K562 (cell line): ENCODE measurements around the gene TMEM209. TPM values are rescaled to one million over a fixed set of nuclear protein-coding genes. Genes with fewer than 3 reads are reported as not detected.
A peak's percentile ranks its signal among the peaks of the same experiment; 100 is the strongest.

ENCODE experiments used
- ATAC-seq: fragments of 200-7000 bp; cut with Tn5 transposase; 3 replicates; pipeline ENCODE4 v1.9.1; 2020; ENCODE audit warnings: moderate library complexity
- BruUV-seq: library from RNA; stranded (reverse); fragments of 400-500 nt; replicated peaks from 2 replicates; lab custom pipeline; 2021; lab: Mats Ljungman, UMichigan
- CTCF ChIA-PET: fragments of 300-600 bp; formaldehyde crosslinking; extraction: SDS; loops from one replicate; lab custom pipeline; 2021; ENCODE audit warnings: low intra/inter-chr PET ratio; lab: Yijun Ruan, JAX
- POLR2A ChIA-PET: fragments of 300-600, 350-650 bp; sonication (Branson Sonifier 250); formaldehyde crosslinking; extraction: SDS; loops from one replicate; lab custom pipeline; 2021; ENCODE audit warnings: antibody characterized with exemption, inconsistent platforms; lab: Yijun Ruan, JAX
- DNase-seq, 4 experiments: peaks; one replicate each; pipeline versions ENCODE4 v3.0.0 to v3.0.0-alpha.2; 2011 to 2018; ENCODE audit warnings: low spot score in 3 of 4, mixed read lengths in 3 of 4; ENCODE audit errors: extremely low read depth in 1 of 4
- FAIRE-seq: peaks from 2 replicates; lab custom pipeline; 2011; peaks lifted over from hg19 to GRCh38; lab: Jason Lieb, UNC
- H2AFZ ChIP-seq: 2 replicates; pipeline ENCODE4 v1.6.0; 2011; ENCODE audit warnings: low read depth, low read length, control low read depth, inconsistent platforms
- H3K27ac ChIP-seq: fragments of 200-600 bp; 3 replicates; pipeline ENCODE4 v1.8.0; 2011; ENCODE audit warnings: low read depth, mild to moderate bottlenecking, control low read depth, inconsistent platforms, low read length, moderate library complexity, mixed read lengths; ENCODE audit errors: extremely low read depth
- H3K27me3 ChIP-seq, 2 experiments: fragments of 300-600 bp in 1 of 2; 2 replicates in 1 of 2; 3 replicates in 1 of 2; pipeline versions ENCODE4 v1.6.0 to v1.8.0; 2011; ENCODE audit warnings: inconsistent platforms in 2 of 2, low read length in 2 of 2, mild to moderate bottlenecking in 1 of 2, mixed read lengths in 1 of 2, moderate library complexity in 1 of 2; ENCODE audit not compliant: control insufficient read depth in 2 of 2, insufficient read depth in 2 of 2
- H3K36me3 ChIP-seq: fragments of 300-600 bp; 3 replicates; pipeline ENCODE4 v1.8.0; 2011; ENCODE audit warnings: mild to moderate bottlenecking, low read length, inconsistent platforms; ENCODE audit not compliant: control insufficient read depth, insufficient read depth
- H3K4me1 ChIP-seq, 2 experiments: fragments of 200-600 bp in 1 of 2; replicated peaks in 1 of 2; 2 replicates in 1 of 2; 3 replicates in 1 of 2; pipeline versions ENCODE4 v1.5.1 to v1.8.0; 2011; ENCODE audit warnings: inconsistent platforms in 2 of 2, low read length in 2 of 2, mild to moderate bottlenecking in 1 of 2, mixed read lengths in 1 of 2, moderate library complexity in 1 of 2; ENCODE audit not compliant: control insufficient read depth in 2 of 2, insufficient read depth in 2 of 2
- H3K4me2 ChIP-seq: 2 replicates; pipeline ENCODE4 v1.6.1; 2011; ENCODE audit warnings: low read length, control low read depth, inconsistent platforms, mixed read lengths; ENCODE audit not compliant: insufficient read depth
- H3K4me3 ChIP-seq: fragments of 200-600 bp; sonication (generic), shearing (Covaris generic); 2 replicates; pipeline ENCODE4 v1.5.1; 2016; ENCODE audit warnings: control low read depth, inconsistent platforms
- H3K79me2 ChIP-seq: fragments of 200-600 bp; 3 replicates; pipeline ENCODE4 v1.8.0; 2011; ENCODE audit warnings: low read length, inconsistent platforms; ENCODE audit not compliant: control insufficient read depth, insufficient read depth
- H3K9ac ChIP-seq, 2 experiments: 2 replicates each; pipeline versions ENCODE4 v1.6.0 to v1.6.1; 2011; ENCODE audit warnings: low read depth in 2 of 2, low read length in 2 of 2, control low read depth in 1 of 2, inconsistent platforms in 1 of 2, mild to moderate bottlenecking in 1 of 2, mixed read lengths in 1 of 2; ENCODE audit not compliant: insufficient read depth in 1 of 2
- H3K9me1 ChIP-seq: one replicate; pipeline ENCODE4 v1.6.0; 2011; ENCODE audit warnings: inconsistent platforms, mild to moderate bottlenecking, low read length, moderate library complexity; ENCODE audit not compliant: control insufficient read depth, insufficient read depth
- H3K9me3 ChIP-seq: replicated peaks from 2 replicates; pipeline ENCODE4 v1.5.1; 2011; ENCODE audit warnings: low read depth, low read length, inconsistent platforms; ENCODE audit not compliant: control insufficient read depth, insufficient read depth
- H4K20me1 ChIP-seq: replicated peaks from 2 replicates; pipeline ENCODE4 v1.6.1; 2011; ENCODE audit warnings: low read length, inconsistent platforms, mixed read lengths; ENCODE audit not compliant: control insufficient read depth, insufficient read depth
- ASH1L ChIP-seq: fragments of 450-650 bp; IDR thresholded peaks from 2 replicates; pipeline ENCODE4 v1.6.1; 2018; ENCODE audit warnings: borderline replicate concordance, mild to moderate bottlenecking, low read depth; ENCODE audit not compliant: partially characterized antibody
- HCFC1 ChIP-seq: IDR thresholded peaks from 2 replicates; pipeline ENCODE4 v1.6.1; 2012; ENCODE audit warnings: low read depth, low read length, improper control_type of control experiment
- NELFE ChIP-seq: IDR thresholded peaks from 2 replicates; pipeline ENCODE4 v1.6.1; 2011; ENCODE audit warnings: mild to moderate bottlenecking; ENCODE audit not compliant: insufficient read depth, insufficient read length
- YY1 ChIP-seq, 3 experiments: IDR thresholded peaks; 2 replicates each; pipeline ENCODE4 v1.6.1; 2011; ENCODE audit warnings: low read length in 2 of 3, mild to moderate bottlenecking in 2 of 3, moderate library complexity in 2 of 3, borderline replicate concordance in 1 of 3, control low read depth in 1 of 3, low read depth in 1 of 3; ENCODE audit not compliant: insufficient read depth in 3 of 3, insufficient replicate concordance in 2 of 3, control insufficient read depth in 1 of 3, insufficient read length in 1 of 3; ENCODE audit errors: extremely low read depth in 1 of 3
- WGBS: fragments of 100-300 bp; shearing (Covaris generic); methylation state at CpG from one replicate; pipeline ENCODE4 v1.1.6; 2016; ENCODE audit warnings: low coverage, mixed read lengths; ENCODE audit not compliant: insufficient coverage; ENCODE audit errors: missing lambda C conversion rate; 5-methylcytosine and 5-hydroxymethylcytosine counted together
- in situ Hi-C: fragments of 300-500 bp; cut with MboI; formaldehyde crosslinking; loops from 4 replicates; pipeline ENCODE4 v1.15.0; 2018; ENCODE audit warnings: inconsistent platforms, mixed read lengths
- intact Hi-C: fragments of 100-400 bp; cut with micrococcal nuclease; formaldehyde crosslinking; loops from 2 replicates; pipeline ENCODE4 v1.14.2; 2022
- polyA plus RNA-seq, 8 experiments: library from polyadenylated mRNA; depleted of rRNA in 4 of 8; stranded (reverse) in 5 of 8; unstranded in 3 of 8; fragments of >200 nt; fragmentation: Nextera tagmentation in 2 of 8; fragmentation: Illumina TruSeq in 1 of 8; extraction: Ambion mirVana in 2 of 8; extraction: Trizol in 1 of 8; gene quantifications; 2 replicates each; pipeline versions ENCODE4 v1.2.1 to v1.2.3, GENCODE V29; 2011 to 2014; ENCODE audit warnings: inconsistent platforms in 1 of 8, missing spikeins in 1 of 8
- total RNA-seq, 7 experiments: library from RNA; depleted of rRNA in 6 of 7; stranded (reverse); fragments of >200 nt in 6 of 7; fragmentation: Illumina TruSeq in 2 of 7; extraction: Trizol in 2 of 7; gene quantifications; 2 replicates each; pipeline versions ENCODE4 v1.2.1 to v1.2.3, GENCODE V29; 2011 to 2021; ENCODE audit warnings: low replicate concordance in 1 of 7
- TF ChIP-seq, protein P1 (sequence below): sonication (generic); formaldehyde crosslinking; IDR thresholded peaks from 2 replicates; pipeline ENCODE4 v1.8.0; 2022; ENCODE audit warnings: missing genetic modification reagents, mild to moderate bottlenecking, moderate library complexity, borderline replicate concordance

The TMEM209 gene
- total and polyA plus RNA-seq, 9 of the 15 experiments (the other 6 are each of a cell fraction or from before 2014, with no cell fraction given): 36.8 to 116 (median 76.6) TPM

DNA sequence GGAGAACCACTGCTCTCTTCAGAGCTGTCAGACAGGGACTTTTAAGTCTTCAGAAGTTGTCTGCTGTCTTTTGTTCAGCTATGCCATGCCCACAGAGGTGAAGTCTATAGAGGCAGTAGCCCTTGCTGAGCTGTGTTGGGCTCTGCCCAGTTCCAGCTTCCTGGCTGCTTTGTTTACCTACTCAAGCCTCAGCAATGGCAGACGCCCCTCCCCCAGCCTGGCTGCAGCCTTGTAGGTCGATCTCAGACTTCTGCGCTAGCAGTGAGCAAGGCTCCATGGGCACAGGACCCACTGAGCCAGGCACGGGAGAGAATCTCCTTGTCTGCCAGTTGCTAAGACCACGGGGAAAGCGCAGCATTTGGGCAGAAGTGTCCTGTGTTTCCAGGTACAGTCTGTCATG lies 49.3 kb upstream of the TMEM209 start:
- Histone ChIP-seq H3K9me1 (no peaks in the 10 kb centered on the region), H3K4me3 (no peak overlapping the region), H3K4me2 (no peak overlapping the region), H3K79me2 (no peaks in the 10 kb centered on the region), H3K27ac (no peak overlapping the region), H3K27me3 (no peaks in the 10 kb centered on the region; a peak in 1 of 5 replicates), H3K9me3 (peaks cover 7% of the 10 kb centered on the region), H2AFZ (peak overlapping the region; percentile 80), H4K20me1 (no peaks in the 10 kb centered on the region), H3K36me3 (no peaks in the 10 kb centered on the region), H3K9ac (no peak overlapping the region), H3K4me1 (no peaks in the 10 kb centered on the region)
- ATAC-seq (no peak), FAIRE-seq (no peak), DNase-seq (no peak)
- ChIA-PET POLR2A (interaction anchor here (0.7 kb wide), 1 partner anchor 159 kb away, joined by 3 read pairs; no protein-coding TSS in a partner anchor), CTCF (no interaction called here)
- 15% methylated on average over 6 of the region's 6 CpGs for WGBS
- in situ Hi-C loops: no loop called here
- TF ChIP-seq HCFC1: no peak
- no peak for TF ChIP-seq NELFE
- peak in 2 of 3 experiments; percentile 24 to 43 for TF ChIP-seq YY1 (IDR thresholded peaks at IDR 0.05; ENCODE audit: borderline replicate concordance in 1 of 3, control insufficient read depth in 1 of 3, extremely low read depth in 1 of 3, insufficient read depth in 3 of 3, insufficient read length in 1 of 3, insufficient replicate concordance in 2 of 3, low read depth in 1 of 3, low read length in 2 of 3)
- TF ChIP-seq ASH1L: no peak
- TF ChIP-seq, protein P1, sequence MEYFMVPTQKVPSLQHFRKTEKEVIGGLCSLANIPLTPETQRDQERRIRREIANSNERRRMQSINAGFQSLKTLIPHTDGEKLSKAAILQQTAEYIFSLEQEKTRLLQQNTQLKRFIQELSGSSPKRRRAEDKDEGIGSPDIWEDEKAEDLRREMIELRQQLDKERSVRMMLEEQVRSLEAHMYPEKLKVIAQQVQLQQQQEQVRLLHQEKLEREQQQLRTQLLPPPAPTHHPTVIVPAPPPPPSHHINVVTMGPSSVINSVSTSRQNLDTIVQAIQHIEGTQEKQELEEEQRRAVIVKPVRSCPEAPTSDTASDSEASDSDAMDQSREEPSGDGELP: no peak
- intact Hi-C loops: no loop called here
- no TSS peak for BruUV-seq
